GM18870 (cell line): ENCODE measurements around the gene KLK5.
"Not testable (repeated sequence)": the region's sequence is repeated elsewhere in the genome, so short reads cannot be mapped to it uniquely, and the experiment has no call there.

Source experiments
- ATAC-seq: cut with Tn5 transposase; IDR thresholded peaks from one replicate; pipeline ENCODE4 v1.9.1; 2021; ENCODE audit warnings: moderate library complexity; ENCODE audit not compliant: unreplicated experiment

The KLK5 gene

DNA sequence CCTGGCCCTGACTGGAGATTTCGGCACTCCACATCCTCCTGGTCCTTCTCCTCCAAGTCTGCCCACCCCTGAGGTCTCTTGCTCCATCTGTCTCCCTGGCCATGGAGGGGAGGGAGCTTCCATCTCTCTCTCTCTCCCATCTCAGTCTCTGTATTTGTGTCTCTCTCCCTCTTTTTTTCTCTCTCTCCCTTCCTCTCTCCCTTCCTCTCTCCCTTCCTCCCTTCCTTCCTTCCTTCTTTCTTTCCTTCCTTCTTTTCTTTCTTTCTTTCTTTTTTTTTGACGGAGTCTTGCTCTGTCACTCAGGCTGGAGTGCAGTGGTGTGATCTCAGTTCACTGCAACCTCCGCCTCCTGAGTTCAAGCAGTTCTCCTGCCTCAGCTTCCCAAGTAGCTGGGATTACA is 17.0 kb upstream of the KLK5 start:
- not testable (repeated sequence) for ATAC-seq

DNA sequence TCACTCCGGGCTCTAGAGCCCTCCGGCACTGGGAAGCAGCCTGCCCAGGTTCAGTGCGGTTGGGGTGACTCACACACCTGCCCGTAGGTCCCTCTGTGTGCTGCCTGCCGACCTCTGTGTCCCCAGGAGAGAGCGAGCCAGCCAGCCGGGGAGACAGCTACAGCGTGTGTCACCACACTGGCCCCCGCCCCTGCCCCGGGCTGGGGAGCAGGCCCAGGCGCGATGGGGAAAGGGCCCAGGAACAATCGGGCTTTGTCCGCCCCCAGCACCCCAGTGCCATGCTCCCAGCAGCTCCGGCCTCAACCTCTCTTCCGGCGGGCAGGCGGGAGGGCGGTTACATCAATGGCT is 16.5 kb upstream of the KLK5 start, which contains the start of gene KLK6:
TSS of gene KLK6 (minus strand) at position 179 of the 348 bp plus-strand sequence. CDS start 1,487 bp downstream, outside the sequence.
- ATAC-seq: no peak

DNA sequence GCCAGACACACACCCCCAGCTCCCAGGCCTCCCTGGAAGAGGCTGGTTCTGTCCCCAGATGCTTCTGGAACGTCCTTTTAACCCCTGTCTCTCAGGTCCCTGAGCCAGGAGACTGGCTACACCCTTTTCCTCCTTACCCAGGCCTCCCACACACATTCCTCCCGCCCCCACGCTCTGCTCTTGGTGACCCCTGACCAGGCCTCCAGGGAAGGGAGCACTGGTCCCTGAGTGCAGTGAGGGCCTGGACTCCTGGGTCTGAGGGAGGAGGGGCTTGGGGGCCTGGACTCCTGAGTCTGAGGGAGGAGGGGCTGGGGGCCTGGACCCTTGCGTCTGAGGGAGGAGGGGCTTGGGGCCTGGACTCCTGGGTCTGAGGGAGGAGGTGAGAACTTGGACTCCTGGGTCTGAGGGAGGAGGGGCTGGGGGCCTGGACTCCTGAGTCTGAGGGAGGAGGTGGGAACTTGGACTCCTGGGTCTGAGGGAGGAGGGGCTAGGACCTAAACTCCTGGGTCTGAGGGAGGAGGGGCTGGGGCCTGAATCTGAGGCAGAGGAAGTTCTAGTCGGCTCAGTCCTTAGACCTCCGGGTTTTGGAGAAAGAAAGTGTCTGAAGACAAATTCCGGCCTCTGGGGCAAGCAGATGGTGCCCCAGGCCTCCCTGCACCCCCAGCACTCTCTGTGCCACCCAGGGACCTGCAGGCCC is 16.0 kb upstream of the KLK5 start:
- no peak for ATAC-seq

DNA sequence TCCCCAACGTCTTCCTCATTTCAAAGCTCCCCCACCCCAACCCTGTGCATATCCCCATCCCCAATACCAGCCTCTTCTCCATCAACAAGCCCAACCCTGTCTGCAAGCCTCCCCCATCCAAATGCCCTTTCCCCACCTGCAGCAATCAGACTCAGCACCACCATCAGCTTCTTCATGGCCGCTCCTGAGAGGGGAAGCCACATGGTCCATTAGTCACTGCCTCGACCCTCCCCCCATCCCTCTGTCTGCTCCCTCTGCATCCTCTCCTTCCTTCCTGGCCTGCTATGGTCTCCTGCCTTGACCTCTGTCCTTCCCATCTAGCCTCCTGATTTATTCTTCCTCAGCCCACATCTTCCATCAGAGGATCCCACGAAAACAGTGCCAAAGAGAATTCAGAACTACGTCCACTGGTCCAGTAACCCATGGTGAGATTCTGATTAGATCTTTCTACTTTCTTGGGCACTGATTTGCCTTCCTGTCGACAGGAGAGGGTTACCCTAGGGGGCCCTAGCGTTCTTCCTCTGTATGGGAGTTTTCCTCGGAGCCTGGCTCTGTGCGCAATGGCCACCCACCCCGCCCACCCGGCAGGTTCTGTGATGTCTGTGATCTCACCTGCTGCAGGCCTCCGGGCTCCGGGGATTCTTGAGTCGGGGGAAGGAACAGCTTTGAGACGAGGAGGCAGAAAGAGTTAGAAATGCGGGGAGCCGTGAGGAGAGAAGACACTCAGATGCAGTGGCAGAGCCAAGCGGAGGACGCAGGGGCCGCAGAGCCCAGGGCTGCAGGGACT is 15.3 kb upstream of the KLK5 start:
- no peak for ATAC-seq

DNA sequence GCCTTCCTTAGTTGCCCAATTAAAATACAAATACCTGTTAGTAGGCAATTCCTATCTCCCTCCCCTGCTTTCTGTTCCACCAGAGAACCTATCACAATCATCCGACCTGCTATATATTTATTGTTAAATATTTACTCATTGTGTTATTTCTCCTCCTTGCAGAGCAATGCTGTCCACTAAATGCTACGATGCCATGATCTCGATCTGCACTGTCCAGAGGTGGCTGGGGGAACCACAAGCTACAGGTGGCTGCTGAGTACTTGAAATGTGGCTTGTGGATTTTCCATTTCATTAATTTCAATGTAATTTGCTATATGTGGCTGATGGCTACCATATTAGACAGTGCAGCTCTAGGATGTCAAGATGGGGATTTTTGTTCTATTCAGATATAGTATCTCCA is 11.4 kb upstream of the KLK5 start:
- ATAC-seq: no peak

DNA sequence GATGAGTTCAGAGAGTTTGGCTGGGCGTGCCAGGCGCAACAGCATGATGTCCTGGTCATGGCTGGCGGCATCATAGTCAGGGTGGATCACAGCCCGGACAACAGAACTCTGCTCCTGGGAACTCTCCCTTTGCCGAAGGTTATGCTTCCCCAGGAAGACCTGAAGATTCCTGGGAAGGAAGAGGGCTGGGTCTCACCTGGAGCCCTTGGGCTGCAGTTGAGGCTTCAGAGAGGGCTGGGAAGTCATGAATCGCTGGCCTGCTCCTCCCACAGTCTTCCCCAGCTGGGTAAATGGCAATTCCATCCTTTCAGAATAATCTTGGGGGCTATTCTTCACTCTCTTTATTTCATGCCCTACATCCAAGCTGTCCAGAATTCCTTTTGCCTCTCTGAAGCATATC is 10.5 kb upstream of the KLK5 start:
- no peak for ATAC-seq

DNA sequence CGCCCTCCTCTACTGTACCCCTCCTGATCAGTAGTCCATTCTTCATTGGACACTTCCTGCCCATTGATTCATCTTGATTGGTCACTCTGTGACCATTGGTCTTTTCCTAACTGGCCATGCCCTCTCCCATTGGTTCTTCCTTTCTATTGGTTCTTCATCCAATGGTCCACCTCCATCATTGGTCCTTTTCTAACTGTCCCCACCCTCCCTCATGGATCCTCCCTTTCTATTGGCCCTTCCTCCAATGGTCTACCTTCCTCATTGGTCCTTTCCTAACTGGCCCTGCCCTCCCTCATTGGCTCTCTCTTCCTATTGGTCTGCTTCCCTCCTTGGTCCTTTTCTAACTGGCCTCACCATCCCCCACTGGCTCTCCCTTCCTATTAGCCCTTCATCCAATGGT is 9.4 kb upstream of the KLK5 start:
- ATAC-seq: no peak

DNA sequence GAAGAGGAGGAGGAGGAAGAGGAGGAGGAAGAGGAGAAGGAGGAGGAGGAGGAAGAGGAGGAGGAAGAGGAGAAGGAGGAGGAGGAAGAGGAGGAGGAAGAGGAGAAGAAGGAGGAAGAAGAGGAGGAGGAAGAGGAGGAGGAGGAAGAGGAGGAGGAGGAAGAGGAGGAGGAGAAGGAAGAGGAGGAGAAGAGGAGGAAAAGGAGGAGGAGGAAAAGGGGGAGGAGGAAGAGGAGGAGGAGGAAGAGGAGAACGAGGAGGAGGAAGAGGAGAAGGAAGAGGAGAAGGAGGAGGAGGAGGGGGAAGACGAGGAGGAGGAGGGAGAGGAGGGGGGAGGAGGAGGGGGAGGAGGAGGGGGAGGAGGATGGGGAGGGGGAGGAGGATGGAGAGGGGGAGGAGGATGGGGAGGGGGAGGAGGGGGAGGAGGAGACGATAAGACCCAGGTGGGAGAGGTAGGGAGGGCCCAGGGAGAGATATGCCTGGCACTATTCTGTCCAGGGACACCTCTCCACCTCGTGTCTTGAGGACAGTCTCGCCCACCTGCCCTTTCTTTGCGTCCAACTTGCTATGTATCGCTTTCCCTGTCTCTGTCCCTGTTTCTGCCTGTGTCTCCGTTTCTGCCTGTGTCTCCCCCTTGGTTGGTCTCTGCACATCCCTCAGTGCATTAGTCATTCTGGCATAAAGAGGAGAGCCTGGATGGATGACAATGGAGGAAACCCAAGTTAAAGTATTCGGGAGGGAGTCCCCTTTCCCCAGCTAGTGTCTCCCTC is 7.1 kb upstream of the KLK5 start:
- no peak for ATAC-seq

DNA sequence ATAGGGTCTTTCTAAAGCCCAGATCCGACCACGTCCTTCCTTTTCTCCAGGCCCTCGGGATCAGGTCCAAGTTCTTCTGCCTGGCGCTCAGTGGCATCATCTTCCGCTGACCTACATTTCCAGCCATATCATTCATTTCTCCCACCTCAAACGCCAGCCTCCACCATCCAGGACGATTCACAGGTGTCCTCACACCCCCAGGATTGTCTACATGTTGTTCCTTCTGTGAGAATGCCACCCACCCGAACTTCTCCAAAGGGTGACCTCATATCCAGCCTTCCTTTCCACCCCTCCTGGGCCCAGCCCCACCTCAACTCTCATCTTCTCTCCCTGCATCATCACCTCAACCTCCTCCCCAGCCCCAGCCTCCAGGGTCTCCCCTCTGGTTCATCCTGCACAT is 4.7 kb upstream of the KLK5 start:
- no peak for ATAC-seq

DNA sequence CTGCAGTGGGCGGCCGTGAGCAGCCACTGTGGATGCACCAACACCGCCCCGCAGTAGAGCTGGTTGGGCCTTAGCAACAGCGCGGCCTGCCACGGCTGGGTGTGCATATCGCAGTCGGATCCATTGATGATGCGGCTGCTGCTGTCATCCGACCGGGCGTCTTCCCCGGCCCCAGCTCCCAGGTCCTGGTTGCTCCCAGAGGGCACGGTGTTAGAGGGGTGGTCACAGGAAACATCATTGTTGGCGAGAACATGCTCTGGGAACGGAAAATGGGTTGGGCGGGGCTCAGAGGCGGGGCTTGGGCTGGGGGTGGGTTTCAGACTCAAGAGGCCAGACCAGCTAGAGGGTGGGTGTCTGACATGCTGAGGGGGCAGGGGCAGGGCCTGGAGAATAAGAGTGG is 3.0 kb downstream of the KLK5 start:
- no peak for ATAC-seq

DNA sequence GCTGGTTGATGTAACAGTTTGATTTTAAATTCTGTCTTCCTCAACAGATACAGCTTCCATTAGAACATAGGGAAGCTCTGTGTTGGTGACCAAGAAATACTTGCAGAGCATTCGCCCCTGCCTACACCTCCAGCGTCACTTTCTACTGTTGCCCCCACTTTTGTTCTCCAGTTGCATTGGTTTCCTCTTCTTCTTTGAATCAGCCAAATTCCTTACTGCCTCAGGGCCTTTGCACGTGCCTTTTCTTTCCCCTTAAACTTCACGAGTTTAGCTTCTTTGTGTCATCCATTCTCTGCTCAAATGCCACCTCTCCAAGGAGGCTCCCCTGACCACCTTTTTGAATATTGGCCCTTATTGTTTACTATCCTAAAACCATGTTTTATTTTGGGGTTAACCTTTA is 5.7 kb downstream of the KLK5 start:
- ATAC-seq: no peak

DNA sequence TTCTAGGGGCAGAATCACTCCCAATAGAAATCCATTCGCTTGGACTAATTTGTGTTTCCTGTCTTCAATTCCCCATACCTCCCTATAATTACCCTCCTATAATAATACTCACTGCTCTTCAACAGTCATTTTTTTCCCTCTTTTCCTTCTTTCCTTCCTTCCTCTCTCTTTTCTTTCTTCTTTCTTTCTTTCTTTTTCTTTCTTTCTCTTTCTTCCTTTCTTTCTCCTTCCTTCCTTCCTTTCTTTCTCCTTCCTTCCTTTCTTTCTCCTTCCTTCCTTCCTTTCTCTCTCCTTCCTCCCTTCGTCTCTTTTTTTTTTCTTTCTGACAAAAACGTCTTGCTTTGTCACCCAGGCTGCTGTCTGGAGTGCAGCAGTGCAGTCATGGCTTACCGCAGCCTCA is 8.0 kb downstream of the KLK5 start:
- no peak for ATAC-seq

DNA sequence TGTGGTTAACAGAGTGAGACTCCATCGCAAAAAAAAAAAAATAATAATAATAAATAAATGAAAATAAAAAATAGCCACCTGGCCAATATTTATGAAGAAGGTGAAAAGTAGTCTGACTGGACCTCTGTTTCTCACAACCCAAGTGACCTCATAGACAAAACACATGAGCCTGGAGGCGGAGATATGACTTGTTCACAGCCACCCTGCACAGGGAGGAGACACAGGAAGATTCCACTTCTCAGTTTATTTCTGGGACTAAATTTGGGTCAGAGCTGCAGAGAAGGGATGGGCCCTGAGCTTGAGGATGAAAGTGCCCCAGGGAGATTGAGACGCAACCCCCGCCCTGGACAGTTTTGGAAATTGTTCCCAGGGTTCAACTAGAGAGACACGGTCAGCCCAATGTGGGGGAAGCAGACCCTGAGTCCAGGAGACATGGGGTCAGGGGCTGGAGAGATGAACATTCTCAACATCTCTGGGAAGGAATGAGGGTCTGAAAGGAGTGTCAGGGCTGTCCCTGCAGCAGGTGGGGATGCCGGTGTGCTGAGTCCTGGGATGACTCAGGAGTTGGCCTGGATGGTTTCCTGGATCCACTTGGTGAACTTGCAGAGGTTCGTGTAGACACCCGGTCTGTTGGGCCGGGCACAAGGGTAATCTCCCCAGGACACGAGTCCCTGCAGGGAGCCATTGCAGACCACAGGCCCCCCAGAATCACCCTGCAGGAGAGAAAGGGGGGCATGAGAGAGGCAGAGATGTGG is 9.6 kb downstream of the KLK5 start:
- no peak for ATAC-seq

DNA sequence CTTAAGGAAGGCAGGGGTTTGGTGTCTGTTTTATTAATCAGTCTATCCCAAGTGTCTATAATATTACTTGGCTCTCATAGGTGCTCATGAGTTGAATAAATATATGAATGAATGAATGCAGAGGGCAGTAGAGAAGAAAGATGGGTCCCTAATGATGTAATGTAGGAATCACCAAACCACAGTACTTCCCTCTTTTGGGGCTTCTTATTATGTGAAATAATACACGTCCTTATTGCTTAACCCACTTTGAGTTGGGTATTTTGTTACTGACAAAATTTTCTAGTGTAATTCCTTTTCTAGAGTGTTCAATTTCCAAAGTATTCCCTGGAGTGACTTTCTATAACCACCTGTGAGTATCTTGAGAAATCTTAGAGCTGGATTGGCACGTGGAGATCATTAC is 13.2 kb downstream of the KLK5 start:
- no peak for ATAC-seq

DNA sequence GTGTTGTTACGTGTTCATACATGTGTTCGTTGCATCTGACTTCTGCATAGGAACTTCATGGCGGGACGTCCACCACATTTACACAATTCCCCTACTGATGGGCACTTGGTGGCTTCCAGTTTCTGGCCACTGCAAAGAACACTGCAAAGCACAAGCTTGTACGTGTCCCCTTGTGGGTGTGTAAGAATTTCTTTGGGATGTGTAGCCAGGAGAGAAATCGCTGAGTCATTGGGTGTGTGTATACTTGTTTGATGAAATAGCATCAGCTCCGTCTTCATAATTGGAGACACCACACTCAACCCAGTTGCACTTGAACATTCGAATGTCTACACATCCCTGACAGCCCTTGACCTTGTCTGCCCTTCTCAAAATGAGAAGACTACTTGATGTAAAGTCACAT is 19.2 kb downstream of the KLK5 start:
- ATAC-seq: no peak

DNA sequence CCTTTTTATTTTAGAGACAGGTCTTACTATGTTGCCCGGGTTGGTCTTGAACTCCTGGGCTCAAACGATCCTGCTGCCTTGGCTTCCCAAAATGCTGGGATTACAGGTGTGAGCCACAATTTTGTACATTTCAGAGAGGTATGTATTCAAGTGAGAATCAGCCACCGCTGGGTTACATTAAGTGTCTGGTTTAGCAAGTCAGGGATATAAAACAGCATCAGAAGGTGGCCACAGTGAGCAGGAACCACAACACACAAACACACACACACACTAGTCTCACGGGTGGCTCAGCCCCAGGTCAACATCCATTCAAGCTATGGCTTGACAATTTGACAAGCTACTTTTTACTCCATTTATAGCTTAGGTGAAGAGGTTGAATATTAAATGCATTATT is 20.2 kb downstream of the KLK5 start:
- no peak for ATAC-seq

DNA sequence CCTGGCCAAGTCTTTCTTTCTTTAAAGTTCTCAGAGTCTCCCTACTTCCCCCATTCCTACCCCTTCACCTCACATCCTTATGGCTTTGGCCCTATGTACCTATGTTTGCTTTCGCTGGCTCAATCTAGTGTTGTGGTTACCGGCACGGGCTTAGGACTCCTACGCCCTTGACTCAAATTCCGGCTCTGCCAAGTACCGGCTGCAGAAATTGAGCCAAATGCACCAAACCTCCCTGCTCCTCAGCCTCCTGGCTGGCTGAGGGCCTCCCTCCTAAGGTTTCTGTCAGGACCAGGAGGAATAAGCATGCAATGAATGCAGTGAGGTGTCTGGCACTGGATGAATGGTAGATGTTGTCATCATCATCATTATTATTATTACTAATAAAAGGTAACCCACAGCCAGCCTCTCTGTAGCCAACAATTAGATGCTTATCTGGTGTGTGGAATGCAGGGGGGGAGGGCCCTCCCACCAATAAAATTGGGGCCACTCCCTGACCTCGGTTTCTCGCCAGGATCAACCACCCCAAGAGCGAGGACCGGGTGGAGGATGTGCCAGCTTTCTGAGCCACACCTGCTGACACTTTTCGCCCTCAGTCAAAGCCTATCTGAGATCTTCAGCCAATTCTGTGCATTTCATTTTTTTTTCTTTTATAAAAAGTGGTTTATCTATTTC is 20.7 kb downstream of the KLK5 start:
- ATAC-seq: no peak

DNA sequence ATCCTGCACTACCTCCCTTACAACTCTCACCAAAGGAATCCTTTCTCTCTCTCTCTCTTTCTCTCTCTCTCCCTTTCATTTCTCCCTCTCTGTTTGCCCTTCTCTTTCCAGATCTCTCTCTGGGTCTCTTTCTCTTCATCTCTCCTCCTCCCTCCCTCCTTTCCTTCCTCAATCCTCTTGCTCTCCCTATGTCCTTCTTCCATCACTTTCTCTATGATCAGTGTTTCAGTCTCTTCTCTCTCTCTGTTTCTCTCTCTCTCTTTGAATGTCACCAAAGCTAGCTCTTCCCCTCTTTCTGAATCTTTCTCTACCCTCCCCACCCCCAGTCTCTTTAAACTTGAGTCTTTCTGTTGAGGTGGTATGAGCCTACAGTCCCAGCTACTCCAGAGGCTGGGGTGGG is 21.8 kb downstream of the KLK5 start:
- no peak for ATAC-seq

DNA sequence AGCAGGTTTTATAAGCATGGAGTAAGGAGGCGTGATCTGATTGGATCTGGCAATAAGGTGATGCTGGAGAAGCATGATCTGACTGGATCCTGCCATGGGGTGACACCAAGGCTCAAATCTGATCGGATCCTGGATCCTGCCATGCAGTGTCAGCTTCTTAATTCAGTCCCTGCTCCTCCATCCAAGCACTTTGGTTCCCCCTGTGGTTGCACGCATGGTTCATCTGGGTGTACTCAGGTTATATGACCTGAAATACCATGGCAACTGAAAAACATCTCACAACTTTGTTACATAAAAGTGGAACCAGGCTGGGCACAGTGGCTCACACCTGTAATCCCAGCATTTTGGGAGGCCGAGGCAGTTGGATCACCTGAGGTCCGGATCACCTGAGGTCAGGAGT is 24.0 kb downstream of the KLK5 start:
- ATAC-seq: no peak

DNA sequence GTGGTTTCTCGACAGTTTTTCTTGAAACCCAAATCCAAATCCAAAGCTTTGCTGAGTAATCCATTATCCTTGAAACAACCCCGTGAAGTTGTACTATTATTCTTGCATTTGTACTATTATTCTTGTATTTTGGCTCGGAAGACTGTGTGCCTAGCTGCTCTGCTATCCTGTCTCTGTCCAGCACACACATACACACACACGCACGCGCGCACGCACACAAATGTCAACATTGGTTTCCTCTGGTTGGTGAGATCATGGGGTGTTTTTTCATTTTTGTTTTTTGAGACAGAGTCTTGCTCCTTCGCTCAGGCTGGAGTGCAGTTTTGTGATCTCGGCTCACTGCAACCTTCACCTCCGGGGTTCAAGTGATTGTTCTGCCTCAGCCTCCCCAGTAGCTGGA is 26.7 kb downstream of the KLK5 start:
- no peak for ATAC-seq

DNA sequence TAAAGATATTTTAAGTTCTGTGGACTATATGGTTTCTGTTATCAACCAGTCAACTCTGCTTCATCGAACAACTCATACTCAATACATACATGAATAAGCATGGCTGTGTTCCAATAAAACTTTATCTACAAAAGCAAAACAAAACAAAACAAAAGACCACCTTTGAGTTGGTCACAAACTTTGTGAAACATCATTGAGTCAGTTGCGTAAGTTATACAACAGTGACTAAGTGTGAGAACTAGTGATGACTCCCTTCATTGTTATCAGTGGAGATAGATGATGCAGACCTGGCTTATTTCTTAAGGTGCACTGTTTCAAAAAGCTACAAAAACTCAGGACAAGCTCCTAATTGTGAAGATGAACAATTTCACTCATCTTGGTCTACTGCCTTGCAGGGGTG is 27.1 kb downstream of the KLK5 start:
- no peak for ATAC-seq
